Panc1 (cell line): Measurements from ENCODE around the gene BCAP29.

Experiments
- POLR2AphosphoS5 ChIP-seq: IDR thresholded peaks from 2 replicates; pipeline ENCODE4 v1.6.1; 2012; ENCODE audit warnings: mild to moderate bottlenecking, low read depth, low read length, moderate library complexity
- SIN3A ChIP-seq: IDR thresholded peaks from 2 replicates; pipeline ENCODE4 v1.6.1; 2012; ENCODE audit warnings: low read depth, mild to moderate bottlenecking, low read length, moderate library complexity, borderline replicate concordance; ENCODE audit not compliant: insufficient read depth
- TCF7L2 ChIP-seq: IDR thresholded peaks from 2 replicates; pipeline ENCODE4 v1.6.1; 2011; ENCODE audit warnings: mild to moderate bottlenecking, low read depth, low read length, inconsistent platforms
- TF ChIP-seq, protein P1 (sequence below): fragments of 450-650 bp; IDR thresholded peaks from 2 replicates; pipeline ENCODE4 v1.5.1; 2017; ENCODE audit warnings: mild to moderate bottlenecking
- TF ChIP-seq, protein P2 (sequence below), 2 experiments: IDR thresholded peaks; 2 replicates each; pipeline ENCODE4 v1.6.1; 2011 to 2012; ENCODE audit warnings: low read depth in 2 of 2, control low read depth in 1 of 2, low read length in 1 of 2, mild to moderate bottlenecking in 1 of 2, moderate library complexity in 1 of 2; ENCODE audit not compliant: insufficient read depth in 1 of 2

DNA sequence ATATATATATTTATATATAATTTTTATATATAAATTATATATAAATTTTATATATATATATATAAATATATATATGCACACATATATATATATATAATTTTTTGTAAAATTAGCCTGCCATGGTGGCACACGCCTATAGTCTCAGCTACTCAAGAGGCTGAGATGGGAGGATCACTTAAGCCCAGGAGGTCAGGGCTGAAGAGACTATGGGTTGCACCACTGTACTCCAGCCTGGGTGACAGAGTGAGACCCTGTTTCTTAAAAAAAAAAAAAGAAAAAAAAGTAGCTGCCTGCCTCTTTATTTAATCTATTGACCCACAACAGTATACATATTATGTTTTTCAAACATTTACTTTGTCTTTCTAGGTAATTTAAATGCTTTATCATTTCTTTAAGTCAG, 19.2 kb downstream of the BCAP29 start:
- TF ChIP-seq, protein P1, sequence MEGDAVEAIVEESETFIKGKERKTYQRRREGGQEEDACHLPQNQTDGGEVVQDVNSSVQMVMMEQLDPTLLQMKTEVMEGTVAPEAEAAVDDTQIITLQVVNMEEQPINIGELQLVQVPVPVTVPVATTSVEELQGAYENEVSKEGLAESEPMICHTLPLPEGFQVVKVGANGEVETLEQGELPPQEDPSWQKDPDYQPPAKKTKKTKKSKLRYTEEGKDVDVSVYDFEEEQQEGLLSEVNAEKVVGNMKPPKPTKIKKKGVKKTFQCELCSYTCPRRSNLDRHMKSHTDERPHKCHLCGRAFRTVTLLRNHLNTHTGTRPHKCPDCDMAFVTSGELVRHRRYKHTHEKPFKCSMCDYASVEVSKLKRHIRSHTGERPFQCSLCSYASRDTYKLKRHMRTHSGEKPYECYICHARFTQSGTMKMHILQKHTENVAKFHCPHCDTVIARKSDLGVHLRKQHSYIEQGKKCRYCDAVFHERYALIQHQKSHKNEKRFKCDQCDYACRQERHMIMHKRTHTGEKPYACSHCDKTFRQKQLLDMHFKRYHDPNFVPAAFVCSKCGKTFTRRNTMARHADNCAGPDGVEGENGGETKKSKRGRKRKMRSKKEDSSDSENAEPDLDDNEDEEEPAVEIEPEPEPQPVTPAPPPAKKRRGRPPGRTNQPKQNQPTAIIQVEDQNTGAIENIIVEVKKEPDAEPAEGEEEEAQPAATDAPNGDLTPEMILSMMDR = no peak
- TF ChIP-seq TCF7L2 (no peak), POLR2AphosphoS5 (no peak), SIN3A (no peak)
- TF ChIP-seq, protein P2, sequence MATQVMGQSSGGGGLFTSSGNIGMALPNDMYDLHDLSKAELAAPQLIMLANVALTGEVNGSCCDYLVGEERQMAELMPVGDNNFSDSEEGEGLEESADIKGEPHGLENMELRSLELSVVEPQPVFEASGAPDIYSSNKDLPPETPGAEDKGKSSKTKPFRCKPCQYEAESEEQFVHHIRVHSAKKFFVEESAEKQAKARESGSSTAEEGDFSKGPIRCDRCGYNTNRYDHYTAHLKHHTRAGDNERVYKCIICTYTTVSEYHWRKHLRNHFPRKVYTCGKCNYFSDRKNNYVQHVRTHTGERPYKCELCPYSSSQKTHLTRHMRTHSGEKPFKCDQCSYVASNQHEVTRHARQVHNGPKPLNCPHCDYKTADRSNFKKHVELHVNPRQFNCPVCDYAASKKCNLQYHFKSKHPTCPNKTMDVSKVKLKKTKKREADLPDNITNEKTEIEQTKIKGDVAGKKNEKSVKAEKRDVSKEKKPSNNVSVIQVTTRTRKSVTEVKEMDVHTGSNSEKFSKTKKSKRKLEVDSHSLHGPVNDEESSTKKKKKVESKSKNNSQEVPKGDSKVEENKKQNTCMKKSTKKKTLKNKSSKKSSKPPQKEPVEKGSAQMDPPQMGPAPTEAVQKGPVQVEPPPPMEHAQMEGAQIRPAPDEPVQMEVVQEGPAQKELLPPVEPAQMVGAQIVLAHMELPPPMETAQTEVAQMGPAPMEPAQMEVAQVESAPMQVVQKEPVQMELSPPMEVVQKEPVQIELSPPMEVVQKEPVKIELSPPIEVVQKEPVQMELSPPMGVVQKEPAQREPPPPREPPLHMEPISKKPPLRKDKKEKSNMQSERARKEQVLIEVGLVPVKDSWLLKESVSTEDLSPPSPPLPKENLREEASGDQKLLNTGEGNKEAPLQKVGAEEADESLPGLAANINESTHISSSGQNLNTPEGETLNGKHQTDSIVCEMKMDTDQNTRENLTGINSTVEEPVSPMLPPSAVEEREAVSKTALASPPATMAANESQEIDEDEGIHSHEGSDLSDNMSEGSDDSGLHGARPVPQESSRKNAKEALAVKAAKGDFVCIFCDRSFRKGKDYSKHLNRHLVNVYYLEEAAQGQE (IDR thresholded peaks at IDR 0.05; ENCODE audit: insufficient read depth in 1 of 2, low read depth in 2 of 2, low read length in 1 of 2) = no peak
